ENCODE measurements around the gene CEND1. TPM values are rescaled to one million over a fixed set of nuclear protein-coding genes. Genes with fewer than 3 reads are reported as not detected.

The CEND1 gene
- total and polyA plus RNA-seq, 2 of the 13 experiments (the other 11 are each of a cell fraction or from before 2014, with no cell fraction given), result not detected

- TF ChIP-seq CREM (IDR thresholded peaks at IDR 0.05) (no peak), CREM (CRISPR knock-in tag; IDR thresholded peaks at IDR 0.05) (no peak), ZNF788 (CRISPR knock-in tag; IDR thresholded peaks at IDR 0.05; ENCODE audit: borderline replicate concordance) (peak; percentile 55; the same call in 1 of the 2 replicates), SMAD1 (CRISPR knock-in tag; IDR thresholded peaks at IDR 0.05; ENCODE audit: borderline replicate concordance, low read depth) (no peak), ZNF512B (CRISPR knock-in tag; IDR thresholded peaks at IDR 0.05; ENCODE audit: borderline replicate concordance) (no peak), EP300 (IDR thresholded peaks at IDR 0.05; ENCODE audit: low read depth in 2 of 2, low read length in 2 of 2) (0 out of 4 replicates have a peak, but pooled peaks of 1 of the 2 experiments have one; percentile 9), EP300 (CRISPR knock-in tag; IDR thresholded peaks at IDR 0.05; ENCODE audit: borderline replicate concordance) (no peak), YEATS4 (CRISPR knock-in tag; IDR thresholded peaks at IDR 0.05; ENCODE audit: borderline replicate concordance) (peak; percentile 67; the same call in 1 of the 2 replicates), ZNF563 (CRISPR knock-in tag; IDR thresholded peaks at IDR 0.05) (peak; percentile 20; the same call in 1 of the 2 replicates), FOXO4 (CRISPR knock-in tag; conservative IDR thresholded peaks at IDR 0.05) (no peak), ZNF749 (CRISPR knock-in tag; IDR thresholded peaks at IDR 0.05; ENCODE audit: borderline replicate concordance) (0 out of 2 replicates have a peak, but pooled peaks have one; percentile 40), NFKB2 (CRISPR knock-in tag; IDR thresholded peaks at IDR 0.05; ENCODE audit: borderline replicate concordance) (no peak), ZNF124 (CRISPR knock-in tag; IDR thresholded peaks at IDR 0.05) (no peak), TRIM24 (CRISPR knock-in tag; IDR thresholded peaks at IDR 0.05) (no peak), ZNF251 (CRISPR knock-in tag; IDR thresholded peaks at IDR 0.05) (no peak), ZNF180 (CRISPR knock-in tag; IDR thresholded peaks at IDR 0.05; ENCODE audit: borderline replicate concordance, low read depth) (no peak), TRAFD1 (CRISPR knock-in tag; IDR thresholded peaks at IDR 0.05; ENCODE audit: borderline replicate concordance) (no peak), ZNF468 (CRISPR knock-in tag; IDR thresholded peaks at IDR 0.05) (no peak), ZNF816 (CRISPR knock-in tag; IDR thresholded peaks at IDR 0.05; ENCODE audit: borderline replicate concordance) (no peak), SALL2 (CRISPR knock-in tag; IDR thresholded peaks at IDR 0.05) (peak; percentile 63; the same call in 1 of the 2 replicates), NR3C1 (CRISPR knock-in tag; IDR thresholded peaks at IDR 0.05) (no peak)
These were observed 12.3 kb downstream of the CEND1 start, which contains the start of gene GATD1 (continued) for GRCh38 chr11:777288-778255.

All from HepG2 (cell line).